ENCODE results near the gene NTRK3. TPM values are rescaled to one million over a fixed set of nuclear protein-coding genes. Genes with fewer than 3 reads are reported as not detected.

The NTRK3 gene
- polyA plus RNA-seq, 1 donor (not counting 4 experiments of a cell fraction or from before 2014, with no cell fraction given) = not detected

DNA sequence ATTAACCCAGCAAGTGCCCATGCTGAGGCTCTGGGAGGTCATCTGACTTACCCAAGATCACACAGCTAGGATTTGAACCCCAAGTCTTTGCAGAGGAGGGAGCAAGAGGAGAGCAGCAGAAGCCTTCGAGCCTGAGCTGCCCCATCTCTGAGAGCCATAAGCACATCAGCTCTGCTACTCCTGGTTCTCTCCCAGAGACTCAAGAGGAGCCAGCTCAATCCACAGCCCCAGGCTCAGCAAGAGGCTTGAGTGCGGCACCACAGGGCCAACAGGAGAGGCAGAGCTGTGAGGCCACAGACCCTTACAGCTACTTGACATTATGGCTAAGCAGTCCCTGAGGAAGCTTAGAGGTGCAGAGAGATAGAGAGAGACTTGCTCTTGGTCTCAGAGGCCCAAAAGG, 15.9 kb upstream of the NTRK3 start:
- Histone ChIP-seq H3K79me2 (ENCODE audit: control insufficient read depth, insufficient read depth, low read length) (no peaks in the 10 kb centered on the region), H3K9ac (ENCODE audit: control insufficient read depth, extremely low read depth, insufficient read depth, low read length) (no peak overlapping the region), H3K9me1 (ENCODE audit: control insufficient read depth, extremely low read depth, insufficient read depth, low read length) (no peaks in the 10 kb centered on the region), H2AFZ (ENCODE audit: control insufficient read depth, low read length) (no peak overlapping the region), H3K27ac (ENCODE audit: control insufficient read depth, insufficient read depth, low read length) (no peak overlapping the region), H3K4me1 (ENCODE audit: control insufficient read depth, extremely low read depth, insufficient read depth, low read length) (no peaks in the 10 kb centered on the region), H3K4me2 (ENCODE audit: control insufficient read depth, extremely low read depth, insufficient read depth, low read depth, low read length) (no peak overlapping the region), H3K36me3 (ENCODE audit: control insufficient read depth in 2 of 2, extremely low read depth in 1 of 2, insufficient read depth in 2 of 2, low read length in 2 of 2) (no peaks in the 10 kb centered on the region), H3K4me3 (ENCODE audit: control insufficient read depth in 2 of 3, extremely low read depth in 1 of 3, insufficient read depth in 2 of 3, low read depth in 1 of 3, low read length in 3 of 3) (no peak overlapping the region), H3K27me3 (ENCODE audit: control insufficient read depth, extremely low read depth, insufficient read depth, low read length) (no peaks in the 10 kb centered on the region), H4K20me1 (ENCODE audit: control insufficient read depth, extremely low read depth, insufficient read depth, low read length) (no peaks in the 10 kb centered on the region), H3K9me3 (ENCODE audit: control insufficient read depth, low read depth, low read length) (no peaks in the 10 kb centered on the region)
- dilution Hi-C loops (cut with MboI; ENCODE audit: extremely low pct_ligation_motif_present, low sequenced_read_pairs) = no loop called here
- TF ChIP-seq EZH2 (IDR thresholded peaks at IDR 0.05; ENCODE audit: low read length) (no peak), CTCF (optimal IDR thresholded peaks at IDR 0.05 in 1 of 3, IDR thresholded peaks at IDR 0.05 in 1 of 3, conservative IDR thresholded peaks at IDR 0.05 in 1 of 3; ENCODE audit: extremely low read depth in 1 of 3, insufficient read depth in 2 of 3, low read length in 3 of 3) (no peak)
- FAIRE-seq (no peak), DNase-seq (ENCODE audit: low read depth, low spot score) (no peak)

GRCh38 chr15:88269356-88270062, 13.0 kb upstream of the NTRK3 start:
- no peak for TF ChIP-seq EZH2 (IDR thresholded peaks at IDR 0.05; ENCODE audit: low read length)
- no peak for TF ChIP-seq CTCF (optimal IDR thresholded peaks at IDR 0.05 in 1 of 3, IDR thresholded peaks at IDR 0.05 in 1 of 3, conservative IDR thresholded peaks at IDR 0.05 in 1 of 3; ENCODE audit: extremely low read depth in 1 of 3, insufficient read depth in 2 of 3, low read length in 3 of 3)

More at GRCh38 chr15:88269356-88270062, 13.0 kb upstream of the NTRK3 start:
- Histone ChIP-seq H3K79me2 (ENCODE audit: control insufficient read depth, insufficient read depth, low read length) (no peaks in the 10 kb centered on the region), H3K27ac (ENCODE audit: control insufficient read depth, insufficient read depth, low read length) (no peak overlapping the region), H3K9me3 (ENCODE audit: control insufficient read depth, low read depth, low read length) (no peaks in the 10 kb centered on the region), H3K27me3 (ENCODE audit: control insufficient read depth, extremely low read depth, insufficient read depth, low read length) (no peaks in the 10 kb centered on the region), H3K4me1 (ENCODE audit: control insufficient read depth, extremely low read depth, insufficient read depth, low read length) (no peaks in the 10 kb centered on the region), H3K4me3 (ENCODE audit: control insufficient read depth in 2 of 3, extremely low read depth in 1 of 3, insufficient read depth in 2 of 3, low read depth in 1 of 3, low read length in 3 of 3) (no peak overlapping the region), H3K4me2 (ENCODE audit: control insufficient read depth, extremely low read depth, insufficient read depth, low read depth, low read length) (no peak overlapping the region), H3K36me3 (ENCODE audit: control insufficient read depth in 2 of 2, extremely low read depth in 1 of 2, insufficient read depth in 2 of 2, low read length in 2 of 2) (no peaks in the 10 kb centered on the region), H3K9me1 (ENCODE audit: control insufficient read depth, extremely low read depth, insufficient read depth, low read length) (no peaks in the 10 kb centered on the region), H4K20me1 (ENCODE audit: control insufficient read depth, extremely low read depth, insufficient read depth, low read length) (no peaks in the 10 kb centered on the region), H3K9ac (ENCODE audit: control insufficient read depth, extremely low read depth, insufficient read depth, low read length) (no peak overlapping the region), H2AFZ (ENCODE audit: control insufficient read depth, low read length) (no peak overlapping the region)
- no peak for DNase-seq (ENCODE audit: low read depth, low spot score)
- dilution Hi-C loops (cut with MboI; ENCODE audit: extremely low pct_ligation_motif_present, low sequenced_read_pairs) = no loop called here
- no peak for FAIRE-seq
